Stimulated activated CD4-positive, alpha-beta T cell treated with anti-CD3 and anti-CD28 coated beads, Interleukin-1b, Interleukin-23, amount 100 ng/mL, for 48 hours (primary cell): ENCODE results near the gene TAF11L11.
"Not testable (repeated sequence)": the region's sequence is repeated elsewhere in the genome, so short reads cannot be mapped to it uniquely, and the experiment has no call there.

Experiments used
- DNase-seq: peaks from one replicate; pipeline ENCODE4 v3.0.0-alpha.2; 2020

The TAF11L11 gene

GRCh38 chr5:17603880-17604279, at the start of gene TAF11L11:
TAF11L11 (plus strand) TSS chr5:17604183.
- not testable (repeated sequence) for DNase-seq

DNA sequence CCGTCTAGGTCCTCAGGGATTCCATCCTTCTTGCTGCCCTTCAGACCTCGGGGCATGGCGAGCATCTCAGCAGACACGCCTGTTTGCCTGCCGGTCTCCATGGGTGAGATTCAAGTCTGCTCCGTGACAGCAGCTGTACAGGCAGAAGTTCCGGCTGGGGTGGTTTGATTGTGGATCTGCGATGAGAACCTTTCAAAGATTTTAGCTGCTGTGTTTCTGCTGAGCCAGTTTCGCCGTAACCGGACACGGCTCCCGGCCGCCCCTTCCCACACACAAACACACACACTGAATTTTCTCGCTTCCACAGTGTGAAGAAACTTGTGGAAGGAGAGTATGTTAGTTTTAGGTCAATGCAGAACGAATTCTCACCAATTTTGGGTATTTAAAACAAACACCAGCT, 18.3 kb upstream of the TAF11L11 start, which contains the start of gene TAF11L7:
Gene TAF11L7 (minus strand): TSS at position 101 of the 400 bp plus-strand sequence.
- not testable (repeated sequence) for DNase-seq

DNA sequence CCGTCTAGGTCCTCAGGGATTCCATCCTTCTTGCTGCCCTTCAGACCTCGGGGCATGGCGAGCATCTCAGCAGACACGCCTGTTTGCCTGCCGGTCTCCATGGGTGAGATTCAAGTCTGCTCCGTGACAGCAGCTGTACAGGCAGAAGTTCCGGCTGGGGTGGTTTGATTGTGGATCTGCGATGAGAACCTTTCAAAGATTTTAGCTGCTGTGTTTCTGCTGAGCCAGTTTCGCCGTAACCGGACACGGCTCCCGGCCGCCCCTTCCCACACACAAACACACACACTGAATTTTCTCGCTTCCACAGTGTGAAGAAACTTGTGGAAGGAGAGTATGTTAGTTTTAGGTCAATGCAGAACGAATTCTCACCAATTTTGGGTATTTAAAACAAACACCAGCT, 13.1 kb upstream of the TAF11L11 start, which contains the start of gene TAF11L8:
Gene TAF11L8 (minus strand): TSS at position 101 of the 400 bp plus-strand sequence.
- not testable (repeated sequence) for DNase-seq

GRCh38 chr5:17594255-17594654, 9.7 kb upstream of the TAF11L11 start, which contains the start of gene TAF11L9:
TAF11L9 (minus strand) TSS chr5:17594394.
- not testable (repeated sequence) for DNase-seq

GRCh38 chr5:17597728-17598127, 6.3 kb upstream of the TAF11L11 start, which contains the start of gene TAF11L10:
TAF11L10 (minus strand) TSS chr5:17597828.
- DNase-seq = not testable (repeated sequence)

GRCh38 chr5:17604951-17605350, 968 bp downstream of the TAF11L11 start:
- DNase-seq = no peak

DNA sequence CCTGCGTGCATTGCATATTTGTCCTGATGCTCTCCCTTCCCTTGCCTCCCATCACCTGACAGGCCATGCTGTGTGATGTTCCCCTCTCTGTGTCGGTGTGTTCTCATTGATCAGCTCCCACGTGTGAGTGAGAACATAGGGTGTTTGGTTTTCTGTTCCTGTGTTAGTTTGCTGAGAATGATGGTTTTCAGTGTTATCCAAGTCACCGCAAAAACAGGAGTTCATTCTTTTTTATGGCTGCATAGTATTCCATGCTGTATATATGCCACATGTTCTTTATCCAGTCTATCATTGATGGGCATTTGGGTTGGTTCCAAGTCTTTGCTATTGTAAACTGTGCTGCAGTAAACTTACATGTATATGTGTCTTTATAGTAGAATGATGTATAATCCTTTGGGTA, 3.5 kb downstream of the TAF11L11 start:
- not testable (repeated sequence) for DNase-seq

- not testable (repeated sequence) for DNase-seq
Observed at GRCh38 chr5:17610092-17610491, 6.1 kb downstream of the TAF11L11 start, which contains the start of gene TAF11L12. TAF11L12 (plus strand) TSS chr5:17610392.

DNA sequence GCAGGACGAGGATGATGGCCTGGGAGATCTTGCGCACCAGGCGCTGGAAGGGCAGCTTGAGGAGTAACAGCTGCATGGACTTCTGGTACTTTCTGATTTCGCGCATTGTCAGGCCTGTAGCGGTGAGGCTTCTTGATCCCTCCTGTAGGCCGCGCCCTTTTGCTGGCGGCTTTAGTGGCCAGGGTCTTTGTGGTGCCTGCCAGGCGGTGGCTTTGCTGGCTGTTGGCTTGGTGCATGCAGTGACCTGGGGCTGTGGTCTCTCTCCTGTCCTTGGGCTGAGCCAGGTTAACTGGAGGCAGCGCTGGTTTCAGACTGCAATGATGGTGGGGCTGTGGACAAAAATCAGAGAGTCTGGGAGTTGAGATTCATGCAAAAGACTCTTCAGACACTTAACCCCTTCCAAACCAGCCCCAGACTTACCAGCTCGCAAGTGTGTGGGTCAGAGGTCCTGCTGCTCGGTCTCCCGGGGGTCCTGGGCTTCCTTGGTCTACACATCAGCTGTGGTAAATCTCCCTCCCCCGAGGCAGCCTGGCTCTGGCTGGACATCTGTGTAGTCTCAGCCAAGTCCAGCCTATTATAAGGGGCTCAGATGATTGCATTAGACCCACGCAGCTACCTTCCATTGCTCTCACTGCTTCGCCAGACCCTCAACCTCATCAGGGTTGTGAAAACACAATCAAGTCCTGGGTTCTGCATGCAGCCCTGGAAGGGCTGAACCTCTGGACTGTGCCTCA, 11.1 kb downstream of the TAF11L11 start:
- no peak for DNase-seq

- no peak for DNase-seq
Observed at GRCh38 chr5:17619354-17619753, 15.4 kb downstream of the TAF11L11 start.

GRCh38 chr5:17620627-17621026, 16.6 kb downstream of the TAF11L11 start:
- no peak for DNase-seq

DNA sequence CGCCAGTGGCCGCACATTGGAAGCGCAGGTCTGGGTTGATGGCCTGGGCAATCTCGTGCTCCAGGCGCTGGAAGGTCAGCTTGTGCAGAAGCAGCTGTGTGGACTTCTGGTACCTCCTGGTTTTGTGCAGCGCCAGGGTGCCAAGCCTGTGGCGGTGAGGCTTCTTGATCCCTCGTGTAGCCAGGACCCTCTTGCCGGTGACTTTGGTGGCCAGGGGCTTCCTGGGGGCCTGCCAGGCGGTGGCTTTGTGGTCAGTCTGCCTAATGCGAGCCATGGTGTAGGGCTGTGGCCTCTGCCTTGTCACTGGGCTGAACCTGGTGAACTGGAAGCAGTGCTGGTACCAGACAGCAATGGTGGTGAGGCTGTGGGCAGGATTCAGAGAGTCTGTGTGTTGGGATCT, 21.7 kb downstream of the TAF11L11 start:
- no peak for DNase-seq

GRCh38 chr5:17631788-17632187, 27.8 kb downstream of the TAF11L11 start, which contains the start of gene TAF11L13:
TAF11L13 (plus strand) TSS chr5:17632088.
- DNase-seq = not testable (repeated sequence)

DNA sequence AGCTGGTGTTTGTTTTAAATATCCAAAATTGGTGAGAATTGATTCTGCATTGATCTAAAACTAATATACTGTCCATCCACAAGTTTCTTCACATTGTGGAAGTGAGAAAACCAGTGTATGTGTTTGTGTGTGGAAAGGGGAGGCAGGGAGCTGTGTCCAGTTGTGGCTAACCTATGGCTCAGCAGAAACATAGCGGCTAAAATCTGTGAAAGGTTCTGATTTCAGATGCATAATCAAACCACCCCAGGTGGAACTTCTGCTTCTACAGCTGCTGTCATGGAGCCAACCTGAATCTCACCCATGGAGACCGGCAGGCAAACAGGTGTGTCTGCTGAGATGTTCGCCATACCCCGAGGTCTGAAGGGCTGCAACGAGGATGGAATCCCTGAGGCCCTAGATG, 30.2 kb downstream of the TAF11L11 start, which contains the start of gene TAF11L14:
Gene TAF11L14 (plus strand): TSS at position 301 of the 400 bp plus-strand sequence.
- DNase-seq = no peak

GRCh38 chr5:17649232-17649631, 45.2 kb downstream of the TAF11L11 start:
- not testable (repeated sequence) for DNase-seq

- not testable (repeated sequence) for DNase-seq
Observed at GRCh38 chr5:17655201-17655759, 51.3 kb downstream of the TAF11L11 start.
